NCI-H2171 treated with DMSO at 0.1 percent for 48 hours (cell line): ENCODE results near the gene SCG5.
"Not testable (repeated sequence)": the region's sequence is repeated elsewhere in the genome, so short reads cannot be mapped to it uniquely, and the experiment has no call there.

ENCODE experiments used
- DNase-seq: peaks from one replicate; lab custom pipeline; 2025; lab: John Stamatoyannopoulos, UW

The SCG5 gene

GRCh38 chr15:32641517-32642059 lies at the start of gene SCG5:
Gene SCG5 (plus strand): TSS chr15:32641710. CDS start chr15:32643593, 1,883 bp downstream.
- DNase-seq = peak; percentile 92

GRCh38 chr15:32593151-32593550 lies 48.4 kb upstream of the SCG5 start, which contains the start of gene GOLGA8N:
Gene GOLGA8N (plus strand): TSS chr15:32593456.
- DNase-seq = not testable (repeated sequence)

- not testable (repeated sequence) for DNase-seq
These were observed 32.0 kb upstream of the SCG5 start for GRCh38 chr15:32609518-32609917.

- DNase-seq = not testable (repeated sequence)
These were observed 30.8 kb upstream of the SCG5 start for GRCh38 chr15:32610719-32611118.

GRCh38 chr15:32614712-32615050 lies 26.8 kb upstream of the SCG5 start:
- DNase-seq = not testable (repeated sequence)

- DNase-seq = not testable (repeated sequence)
These were observed 26.2 kb upstream of the SCG5 start, which contains the start of gene ARHGAP11A for GRCh38 chr15:32615051-32615870. Gene ARHGAP11A (plus strand): TSS chr15:32615504. CDS start chr15:32616212, 708 bp downstream.

GRCh38 chr15:32615871-32616426 lies 25.6 kb upstream of the SCG5 start:
- DNase-seq = not testable (repeated sequence)

GRCh38 chr15:32636410-32636809 lies 5.1 kb upstream of the SCG5 start:
- no peak for DNase-seq

GRCh38 chr15:32636908-32637567 lies 4.5 kb upstream of the SCG5 start:
- DNase-seq = no peak

GRCh38 chr15:32637704-32638103 lies 3.8 kb upstream of the SCG5 start:
- DNase-seq = no peak

GRCh38 chr15:32642667-32643435 lies 1.3 kb downstream of the SCG5 start:
- DNase-seq = peak; percentile 39

- no peak for DNase-seq
These were observed 2.5 kb downstream of the SCG5 start for GRCh38 chr15:32643907-32644445.

GRCh38 chr15:32646291-32646690 lies 4.8 kb downstream of the SCG5 start:
- DNase-seq = peak; percentile 96

GRCh38 chr15:32649342-32649741 lies 7.8 kb downstream of the SCG5 start:
- peak; percentile 18 for DNase-seq

- peak; percentile 44 for DNase-seq
These were observed 9.8 kb downstream of the SCG5 start for GRCh38 chr15:32651229-32651837.

GRCh38 chr15:32652178-32652577 lies 10.7 kb downstream of the SCG5 start:
- DNase-seq = no peak

- peak; percentile 16 for DNase-seq
These were observed 14.6 kb downstream of the SCG5 start for GRCh38 chr15:32656091-32656490.

GRCh38 chr15:32656496-32656895 lies 15.0 kb downstream of the SCG5 start:
- DNase-seq = no peak

- DNase-seq = peak; percentile 63
These were observed 15.8 kb downstream of the SCG5 start for GRCh38 chr15:32657198-32657883.

- DNase-seq = no peak
These were observed 16.4 kb downstream of the SCG5 start for GRCh38 chr15:32657941-32658340.
